Measurements from ENCODE around the gene ADCY6.
A peak's percentile ranks its signal among the peaks of the same experiment; 100 is the strongest.

The ADCY6 gene

DNA sequence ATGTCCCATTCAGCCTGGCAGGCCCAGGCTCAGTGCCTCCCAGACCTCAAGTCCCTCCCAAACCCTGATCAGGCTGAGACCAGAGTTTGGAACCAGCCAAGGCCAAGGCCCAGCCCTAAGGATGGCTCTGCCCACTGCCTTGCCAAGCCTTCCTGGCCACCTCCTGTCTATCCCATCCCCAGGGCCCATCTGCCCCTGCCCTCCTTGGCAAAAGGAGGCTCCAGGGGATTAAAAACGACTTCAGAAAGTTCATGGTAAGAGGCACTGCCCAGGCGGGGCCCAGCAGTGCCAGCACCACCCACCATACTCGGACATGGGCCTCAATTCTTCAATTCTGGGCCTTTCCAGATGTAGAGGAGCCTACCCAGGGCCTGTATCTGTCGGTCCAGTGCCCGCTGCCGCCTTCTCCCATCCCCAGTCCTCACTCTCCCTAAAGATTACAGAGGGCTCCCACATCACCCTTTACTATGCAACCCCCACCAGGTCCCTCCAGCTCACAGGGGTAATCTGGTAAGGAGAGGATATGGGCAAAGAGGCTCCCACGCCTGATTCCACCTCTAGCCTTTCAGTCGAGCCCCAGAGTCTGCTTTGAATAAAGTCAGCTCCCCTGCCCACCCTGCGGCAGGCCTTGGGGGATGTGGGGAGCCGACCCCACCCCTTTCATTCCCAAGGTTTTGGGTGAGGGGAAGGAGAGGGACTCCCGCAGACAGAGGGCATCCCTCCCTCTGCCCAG, 932 bp downstream of the ADCY6 start:
- H3K9me3 ChIP-seq (ENCODE audit: control insufficient read depth, low read length): no peaks in the 10 kb centered on the region
- peak overlapping the region; percentile 69 to 96 for H3K18ac ChIP-seq (ENCODE audit: low read depth in 1 of 2, low read length in 2 of 2)
- no peak overlapping the region for H2BK15ac ChIP-seq (ENCODE audit: low read depth, poor library complexity, severe bottlenecking)
- H3K9ac ChIP-seq (ENCODE audit: low read length): peak overlapping the region; percentile 91
- no peak overlapping the region for H2AK5ac ChIP-seq (ENCODE audit: low read length, severe bottlenecking)
- WGBS: 39% methylated on average over 4 of the region's 11 CpGs
- peak overlapping the region; percentile 83 for H2BK5ac ChIP-seq (ENCODE audit: low read depth, low read length, poor library complexity, severe bottlenecking)
- H2AFZ ChIP-seq (ENCODE audit: low read depth, low read length): no peak overlapping the region
- peak overlapping the region in 1 of 2 experiments; percentile 94 for H3K4ac ChIP-seq (ENCODE audit: low read depth in 1 of 2, low read length in 2 of 2)
- peaks cover 0 to 3% of the 10 kb centered on the region in 2 experiments for H3K36me3 ChIP-seq (ENCODE audit: control insufficient read depth in 1 of 2, insufficient read depth in 2 of 2, low read depth in 1 of 2, low read length in 2 of 2)
- no peaks in the 10 kb centered on the region for H3K27me3 ChIP-seq (ENCODE audit: control insufficient read depth in 1 of 2, insufficient read depth in 1 of 2, low read length in 2 of 2)
- H3K14ac ChIP-seq (ENCODE audit: low read length in 2 of 2): peak overlapping the region in 1 of 2 experiments; percentile 98
- peak overlapping the region in 1 of 2 experiments; percentile 37 for H3K23ac ChIP-seq (ENCODE audit: low read length in 2 of 2)
- H3K4me1 ChIP-seq (ENCODE audit: control insufficient read depth, insufficient read depth, low read depth, low read length): peaks cover 25% of the 10 kb centered on the region
- H3K4me2 ChIP-seq (ENCODE audit: low read length, poor library complexity, severe bottlenecking): peak overlapping the region; percentile 86
- H4K8ac ChIP-seq (ENCODE audit: low read length): no peak overlapping the region
- H3K27ac ChIP-seq (ENCODE audit: low read length, poor library complexity, severe bottlenecking): peak overlapping the region; percentile 10
- no peak overlapping the region for H4K91ac ChIP-seq (ENCODE audit: low read length)
- H3K79me1 ChIP-seq (replicated peaks; ENCODE audit: low read length, poor library complexity, severe bottlenecking): peaks cover 3% of the 10 kb centered on the region
- H2BK120ac ChIP-seq (ENCODE audit: low read depth, low read length): peak overlapping the region; percentile 100
- peak overlapping the region; percentile 80 to 91 for H3K4me3 ChIP-seq (ENCODE audit: insufficient read depth in 1 of 2, low read depth in 1 of 2, low read length in 2 of 2)
- peak overlapping the region in 1 of 2 experiments; percentile 84 for H2BK12ac ChIP-seq (ENCODE audit: low read length in 2 of 2)
- DNase-seq: no peak

DNA sequence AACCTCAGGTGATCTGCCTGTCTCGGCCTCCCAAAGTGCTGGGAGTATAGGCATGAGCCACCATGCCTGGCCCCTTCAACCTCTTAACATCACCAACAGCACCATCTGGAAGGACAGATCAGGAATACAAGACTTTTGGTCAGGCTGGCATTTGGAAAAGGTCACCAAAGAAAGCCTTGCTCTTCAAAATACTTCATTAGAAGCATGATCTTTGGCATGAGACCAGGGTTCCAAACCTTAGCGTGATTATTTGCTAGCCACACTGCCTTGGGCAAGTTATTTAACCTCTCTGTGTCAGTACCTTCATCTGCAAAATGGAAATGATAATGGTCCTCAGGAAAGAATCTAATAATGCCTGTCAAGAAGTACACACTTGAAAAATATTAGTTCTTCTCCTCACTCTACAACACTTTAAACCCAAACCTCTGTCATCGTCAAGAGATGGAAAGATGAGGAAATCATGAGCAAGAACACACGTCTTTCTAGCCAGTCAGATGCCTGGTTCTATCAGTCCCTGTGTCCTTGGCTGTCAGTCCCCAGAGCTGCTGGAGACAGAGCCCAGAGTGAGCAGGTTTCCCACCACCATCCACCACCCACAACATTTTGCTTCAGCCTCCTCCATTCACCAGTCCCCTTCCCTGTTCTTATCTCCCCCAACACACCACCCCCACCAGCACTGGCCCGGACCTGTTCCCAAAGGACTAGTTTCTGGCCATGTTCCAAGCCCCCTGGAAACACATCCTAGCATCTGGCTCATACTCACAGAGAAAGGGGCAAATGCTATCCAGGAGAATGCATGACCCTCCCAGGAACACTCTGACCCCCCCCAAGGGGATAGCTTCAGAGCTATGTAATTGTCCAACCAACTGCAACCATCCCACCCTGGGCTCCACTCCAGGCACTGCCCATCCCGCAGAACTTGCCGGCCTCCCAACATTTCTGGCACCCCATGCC, 2.0 kb downstream of the ADCY6 start:
- Histone ChIP-seq H3K23ac (ENCODE audit: low read length in 2 of 2) (no peak overlapping the region), H3K27ac (ENCODE audit: low read length, poor library complexity, severe bottlenecking) (no peak overlapping the region), H3K9ac (ENCODE audit: low read length) (peak overlapping the region; percentile 91), H3K9me3 (ENCODE audit: control insufficient read depth, low read length) (no peaks in the 10 kb centered on the region), H3K18ac (ENCODE audit: low read depth in 1 of 2, low read length in 2 of 2) (no peak overlapping the region), H3K4me2 (ENCODE audit: low read length, poor library complexity, severe bottlenecking) (peak overlapping the region; percentile 86), H2AFZ (ENCODE audit: low read depth, low read length) (no peak overlapping the region), H3K4ac (ENCODE audit: low read depth in 1 of 2, low read length in 2 of 2) (peak overlapping the region in 1 of 2 experiments; percentile 47), H2BK5ac (ENCODE audit: low read depth, low read length, poor library complexity, severe bottlenecking) (no peak overlapping the region), H2BK12ac (ENCODE audit: low read length in 2 of 2) (no peak overlapping the region), H2BK15ac (ENCODE audit: low read depth, poor library complexity, severe bottlenecking) (no peak overlapping the region), H2AK5ac (ENCODE audit: low read length, severe bottlenecking) (peak overlapping the region; percentile 7), H3K4me3 (ENCODE audit: insufficient read depth in 1 of 2, low read depth in 1 of 2, low read length in 2 of 2) (peak overlapping the region in 1 of 2 experiments; percentile 91), H4K91ac (ENCODE audit: low read length) (no peak overlapping the region), H3K27me3 (ENCODE audit: control insufficient read depth in 1 of 2, insufficient read depth in 1 of 2, low read length in 2 of 2) (no peaks in the 10 kb centered on the region), H3K14ac (ENCODE audit: low read length in 2 of 2) (no peak overlapping the region), H2BK120ac (ENCODE audit: low read depth, low read length) (no peak overlapping the region), H3K79me1 (replicated peaks; ENCODE audit: low read length, poor library complexity, severe bottlenecking) (peaks cover 12% of the 10 kb centered on the region), H4K8ac (ENCODE audit: low read length) (no peak overlapping the region), H3K4me1 (ENCODE audit: control insufficient read depth, insufficient read depth, low read depth, low read length) (peaks cover 35% of the 10 kb centered on the region), H3K36me3 (ENCODE audit: control insufficient read depth in 1 of 2, insufficient read depth in 2 of 2, low read depth in 1 of 2, low read length in 2 of 2) (peaks cover 9 to 14% of the 10 kb centered on the region in 2 experiments)
- no peak for DNase-seq
- WGBS: 89% methylated on average over 7 of the region's 7 CpGs

DNA sequence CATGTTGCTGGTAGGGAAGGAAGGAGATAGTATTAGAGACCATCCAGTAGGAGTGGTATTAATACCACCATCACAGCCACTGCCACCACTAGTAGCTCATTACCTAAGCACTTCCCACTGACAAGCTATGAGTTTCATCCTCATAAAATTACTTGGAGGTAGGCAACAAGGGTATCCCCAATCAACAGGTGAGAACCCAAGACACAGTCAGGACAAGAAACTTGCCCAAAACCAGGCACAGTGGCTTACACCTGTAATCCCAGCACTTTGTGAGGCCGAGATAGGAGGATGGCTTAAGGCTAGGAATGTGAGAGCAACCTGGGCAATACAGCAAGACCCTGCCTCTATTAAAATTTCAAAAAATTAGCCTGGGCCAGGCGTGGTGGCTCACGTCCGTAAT, 5.5 kb downstream of the ADCY6 start:
- Histone ChIP-seq H2AFZ (ENCODE audit: low read depth, low read length) (no peak overlapping the region), H4K91ac (ENCODE audit: low read length) (no peak overlapping the region)

More for the DNA sequence above, 5.5 kb downstream of the ADCY6 start:
- no peak overlapping the region for H3K4me2 ChIP-seq (ENCODE audit: low read length, poor library complexity, severe bottlenecking)
- no peak overlapping the region for H2BK15ac ChIP-seq (ENCODE audit: low read depth, poor library complexity, severe bottlenecking)
- no peak overlapping the region for H3K9ac ChIP-seq (ENCODE audit: low read length)
- DNase-seq: no peak
- no peak overlapping the region for H3K4me3 ChIP-seq (ENCODE audit: insufficient read depth in 1 of 2, low read depth in 1 of 2, low read length in 2 of 2)
- H3K27me3 ChIP-seq (ENCODE audit: control insufficient read depth in 1 of 2, insufficient read depth in 1 of 2, low read length in 2 of 2): no peaks in the 10 kb centered on the region
- H2BK120ac ChIP-seq (ENCODE audit: low read depth, low read length): no peak overlapping the region
- no peak overlapping the region for H2AK5ac ChIP-seq (ENCODE audit: low read length, severe bottlenecking)
- 93% methylated on average over 4 of the region's 4 CpGs for WGBS
- peaks cover 14 to 28% of the 10 kb centered on the region in 2 experiments for H3K36me3 ChIP-seq (ENCODE audit: control insufficient read depth in 1 of 2, insufficient read depth in 2 of 2, low read depth in 1 of 2, low read length in 2 of 2)
- no peak overlapping the region for H3K14ac ChIP-seq (ENCODE audit: low read length in 2 of 2)
- no peaks in the 10 kb centered on the region for H3K9me3 ChIP-seq (ENCODE audit: control insufficient read depth, low read length)
- no peak overlapping the region for H3K18ac ChIP-seq (ENCODE audit: low read depth in 1 of 2, low read length in 2 of 2)
- no peak overlapping the region for H4K8ac ChIP-seq (ENCODE audit: low read length)
- no peak overlapping the region for H3K23ac ChIP-seq (ENCODE audit: low read length in 2 of 2)
- H3K27ac ChIP-seq (ENCODE audit: low read length, poor library complexity, severe bottlenecking): no peak overlapping the region
- peaks cover 47% of the 10 kb centered on the region for H3K4me1 ChIP-seq (ENCODE audit: control insufficient read depth, insufficient read depth, low read depth, low read length)
- no peak overlapping the region for H2BK12ac ChIP-seq (ENCODE audit: low read length in 2 of 2)
- H3K79me1 ChIP-seq (replicated peaks; ENCODE audit: low read length, poor library complexity, severe bottlenecking): peaks cover 28% of the 10 kb centered on the region
- H2BK5ac ChIP-seq (ENCODE audit: low read depth, low read length, poor library complexity, severe bottlenecking): no peak overlapping the region
- H3K4ac ChIP-seq (ENCODE audit: low read depth in 1 of 2, low read length in 2 of 2): no peak overlapping the region

Measured in mesenchymal stem cell (in vitro differentiated cells and primary cell).